ENCODE results near the gene OR4D1.

DNA sequence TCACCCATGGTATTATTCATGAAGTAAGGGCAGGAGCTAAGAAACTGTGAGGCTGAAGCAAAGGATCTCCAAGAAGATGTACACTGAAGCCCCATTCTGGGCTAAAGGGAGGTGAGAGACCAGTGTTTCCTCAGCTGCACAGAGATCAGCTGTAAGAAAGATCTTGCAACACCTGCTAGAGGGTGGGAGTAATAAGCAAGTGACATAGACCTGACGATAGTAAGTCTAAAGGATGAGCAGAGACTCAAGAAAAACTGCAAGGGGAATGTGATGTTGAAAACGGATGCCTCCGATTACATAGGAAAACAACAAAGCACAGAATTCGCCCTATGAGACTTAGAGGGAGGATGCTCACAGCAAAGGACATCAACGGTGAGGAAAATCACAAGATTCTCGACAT is 18.5 kb downstream of the OR4D1 start, which contains the start of gene OR4D2:
- TF ChIP-seq, protein P1, sequence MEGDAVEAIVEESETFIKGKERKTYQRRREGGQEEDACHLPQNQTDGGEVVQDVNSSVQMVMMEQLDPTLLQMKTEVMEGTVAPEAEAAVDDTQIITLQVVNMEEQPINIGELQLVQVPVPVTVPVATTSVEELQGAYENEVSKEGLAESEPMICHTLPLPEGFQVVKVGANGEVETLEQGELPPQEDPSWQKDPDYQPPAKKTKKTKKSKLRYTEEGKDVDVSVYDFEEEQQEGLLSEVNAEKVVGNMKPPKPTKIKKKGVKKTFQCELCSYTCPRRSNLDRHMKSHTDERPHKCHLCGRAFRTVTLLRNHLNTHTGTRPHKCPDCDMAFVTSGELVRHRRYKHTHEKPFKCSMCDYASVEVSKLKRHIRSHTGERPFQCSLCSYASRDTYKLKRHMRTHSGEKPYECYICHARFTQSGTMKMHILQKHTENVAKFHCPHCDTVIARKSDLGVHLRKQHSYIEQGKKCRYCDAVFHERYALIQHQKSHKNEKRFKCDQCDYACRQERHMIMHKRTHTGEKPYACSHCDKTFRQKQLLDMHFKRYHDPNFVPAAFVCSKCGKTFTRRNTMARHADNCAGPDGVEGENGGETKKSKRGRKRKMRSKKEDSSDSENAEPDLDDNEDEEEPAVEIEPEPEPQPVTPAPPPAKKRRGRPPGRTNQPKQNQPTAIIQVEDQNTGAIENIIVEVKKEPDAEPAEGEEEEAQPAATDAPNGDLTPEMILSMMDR (IDR thresholded peaks at IDR 0.05 in 8 of 11, conservative IDR thresholded peaks at IDR 0.05 in 3 of 11): no peak
- TF ChIP-seq POLR2A (IDR thresholded peaks at IDR 0.05) (no peak), POLR2AphosphoS5 (IDR thresholded peaks at IDR 0.05) (no peak)
